H1 (cell line): ENCODE measurements around the gene PRMT5. TPM values are rescaled to one million over a fixed set of nuclear protein-coding genes. Genes with fewer than 3 reads are reported as not detected.

Experiments used
- CTCF ChIA-PET: fragments of 300-600 bp; sonication (Branson Sonifier 250); formaldehyde crosslinking; loops from one replicate; lab custom pipeline; 2021; ENCODE audit not compliant: partially characterized antibody; lab: Charles Lee
- POLR2A ChIA-PET: fragments of 300-600 bp; sonication (Branson Sonifier 250); formaldehyde crosslinking; loops from one replicate; lab custom pipeline; 2021; ENCODE audit warnings: inconsistent platforms; ENCODE audit not compliant: partially characterized antibody; lab: Charles Lee
- DNase-seq, 2 experiments: peaks; one replicate each; pipeline versions ENCODE4 v3.0.0 to v3.0.0-alpha.2; 2010 to 2022; ENCODE audit warnings: low spot score in 2 of 2, low read depth in 1 of 2, mixed read lengths in 1 of 2
- FAIRE-seq: peaks from 2 replicates; lab custom pipeline; 2011; peaks lifted over from hg19 to GRCh38; lab: Jason Lieb, UNC
- H2AFZ ChIP-seq: 2 replicates; pipeline ENCODE4 v1.8.1; 2012; ENCODE audit warnings: low read length, inconsistent platforms
- H2AK5ac ChIP-seq: 2 replicates; pipeline ENCODE4 v1.6.1; 2013; ENCODE audit warnings: low read depth, low read length
- H2BK120ac ChIP-seq: replicated peaks from 2 replicates; pipeline ENCODE3; 2013; ENCODE audit warnings: low read depth, low read length, inconsistent platforms
- H2BK12ac ChIP-seq: 2 replicates; pipeline ENCODE4 v1.6.1; 2013; ENCODE audit warnings: low read depth, low read length
- H2BK15ac ChIP-seq: 2 replicates; pipeline ENCODE4 v1.6.1; 2013; ENCODE audit warnings: low read length
- H2BK20ac ChIP-seq: 2 replicates; pipeline ENCODE4 v1.6.1; 2013; ENCODE audit warnings: low read length
- H2BK5ac ChIP-seq: 2 replicates; pipeline ENCODE4 v1.6.1; 2013; ENCODE audit warnings: low read depth, low read length
- H3K14ac ChIP-seq: 2 replicates; pipeline ENCODE4 v1.6.1; 2013; ENCODE audit warnings: inconsistent platforms; ENCODE audit not compliant: insufficient read length
- H3K18ac ChIP-seq: 2 replicates; pipeline ENCODE4 v1.6.1; 2013; ENCODE audit warnings: low read length; ENCODE audit errors: extremely low read depth
- H3K23ac ChIP-seq: 2 replicates; pipeline ENCODE4 v1.6.1; 2013; ENCODE audit warnings: inconsistent platforms; ENCODE audit not compliant: insufficient read length
- H3K23me2 ChIP-seq: 2 replicates; pipeline ENCODE4 v1.6.1; 2013; ENCODE audit warnings: low read depth, low read length
- H3K27ac ChIP-seq: 2 replicates; pipeline ENCODE4 v1.6.1; 2011; ENCODE audit warnings: low read depth, low read length, inconsistent platforms
- H3K27me3 ChIP-seq, 4 experiments: replicated peaks in 1 of 4; 1 replicate in 1 of 4; 2 replicates in 3 of 4; pipeline versions ENCODE4 v1.6.1 to v1.8.1; 2011 to 2013; ENCODE audit warnings: low read length in 3 of 4, mild to moderate bottlenecking in 3 of 4, inconsistent platforms in 2 of 4, mixed read lengths in 2 of 4, moderate library complexity in 1 of 4; ENCODE audit not compliant: control insufficient read depth in 3 of 4, insufficient read depth in 3 of 4; ENCODE audit errors: extremely low read depth in 1 of 4
- H3K36me3 ChIP-seq, 4 experiments: 2 replicates each; pipeline versions ENCODE4 v1.6.1 to v1.8.1; 2011 to 2013; ENCODE audit warnings: mild to moderate bottlenecking in 4 of 4, low read length in 3 of 4, moderate library complexity in 2 of 4, control low read depth in 1 of 4, inconsistent platforms in 1 of 4; ENCODE audit not compliant: insufficient read depth in 4 of 4, control insufficient read depth in 2 of 4
- H3K4ac ChIP-seq: replicated peaks from 2 replicates; pipeline ENCODE3; 2013; ENCODE audit warnings: low read length, low read depth, mixed read lengths, inconsistent platforms; ENCODE audit not compliant: insufficient read length
- H3K4me1 ChIP-seq, 4 experiments: replicated peaks in 1 of 4; 1 replicate in 1 of 4; 2 replicates in 3 of 4; pipeline versions ENCODE4 v1.6.1 to v1.8.1; 2011 to 2013; ENCODE audit warnings: low read length in 3 of 4, inconsistent platforms in 2 of 4, mixed read lengths in 1 of 4; ENCODE audit not compliant: insufficient read depth in 4 of 4, control insufficient read depth in 3 of 4
- H3K4me2 ChIP-seq, 2 experiments: 2 replicates each; pipeline versions ENCODE4 v1.6.1 to v1.8.1; 2011 to 2013; ENCODE audit warnings: low read depth in 2 of 2, low read length in 2 of 2, control low read depth in 1 of 2, inconsistent platforms in 1 of 2, mild to moderate bottlenecking in 1 of 2; ENCODE audit not compliant: insufficient read depth in 1 of 2
- H3K4me3 ChIP-seq, 4 experiments: fragments of 200-600, 300-600 bp in 1 of 4; sonication (generic), shearing (Covaris generic), sonication (Bioruptor Twin) in 1 of 4; 2 replicates each; pipeline versions ENCODE4 v1.5.1 to v1.8.1; 2011 to 2016; ENCODE audit warnings: low read length in 4 of 4, low read depth in 3 of 4, control low read depth in 2 of 4, inconsistent platforms in 2 of 4, mild to moderate bottlenecking in 2 of 4, mixed read lengths in 1 of 4, moderate library complexity in 1 of 4; ENCODE audit not compliant: insufficient read depth in 2 of 4; ENCODE audit errors: extremely low read depth in 1 of 4
- H3K56ac ChIP-seq: replicated peaks from 2 replicates; pipeline ENCODE3; 2013; ENCODE audit warnings: low read depth, mild to moderate bottlenecking, mixed read lengths, low read length, inconsistent platforms; ENCODE audit not compliant: insufficient read length
- H3K79me1 ChIP-seq: 2 replicates; pipeline ENCODE4 v1.6.1; 2013; ENCODE audit warnings: low read depth, low read length, control low read depth
- H3K79me2 ChIP-seq, 2 experiments: 2 replicates each; pipeline versions ENCODE4 v1.6.1 to v1.8.1; 2012 to 2013; ENCODE audit warnings: low read length in 2 of 2, mild to moderate bottlenecking in 2 of 2, inconsistent platforms in 1 of 2; ENCODE audit not compliant: insufficient read depth in 2 of 2, control insufficient read depth in 1 of 2
- H3K9ac ChIP-seq, 4 experiments: replicated peaks in 1 of 4; 1 replicate in 1 of 4; 2 replicates in 3 of 4; pipeline versions ENCODE4 v1.6.1 to v1.8.1; 2011 to 2013; ENCODE audit warnings: low read depth in 3 of 4, low read length in 3 of 4, control low read depth in 2 of 4, mild to moderate bottlenecking in 2 of 4, moderate library complexity in 2 of 4, inconsistent platforms in 1 of 4; ENCODE audit errors: extremely low read depth in 1 of 4
- H3K9me3 ChIP-seq, 2 experiments: 2 replicates each; pipeline versions ENCODE4 v1.6.1 to v1.8.1; 2012 to 2013; ENCODE audit warnings: mild to moderate bottlenecking in 2 of 2, moderate library complexity in 2 of 2, control low read depth in 1 of 2, inconsistent platforms in 1 of 2, low read depth in 1 of 2, low read length in 1 of 2, mixed read lengths in 1 of 2; ENCODE audit not compliant: insufficient read depth in 2 of 2
- H4K20me1 ChIP-seq, 2 experiments: replicated peaks in 1 of 2; 2 replicates each; pipeline versions ENCODE3 to v1.8.1; 2011 to 2013; ENCODE audit warnings: inconsistent platforms in 2 of 2, low read length in 2 of 2, mild to moderate bottlenecking in 1 of 2; ENCODE audit not compliant: insufficient read depth in 2 of 2, control insufficient read depth in 1 of 2
- H4K5ac ChIP-seq: 2 replicates; pipeline ENCODE4 v1.6.1; 2013; ENCODE audit warnings: low read length, low read depth, mixed read lengths, inconsistent platforms; ENCODE audit not compliant: insufficient read length
- H4K8ac ChIP-seq: 2 replicates; pipeline ENCODE4 v1.8.0; 2013; ENCODE audit warnings: mild to moderate bottlenecking, moderate library complexity, low read length, inconsistent platforms; ENCODE audit not compliant: insufficient read depth; ENCODE audit errors: extremely low read depth
- H4K91ac ChIP-seq: replicated peaks from 2 replicates; pipeline ENCODE3; 2013; ENCODE audit warnings: low read length, mixed read lengths, inconsistent platforms; ENCODE audit not compliant: insufficient read length
- WGBS, 2 experiments: shearing (Covaris generic) in 1 of 2; methylation state at CpG; one replicate each; pipeline versions ENCODE4 v1.1.6 to v1.1.7; 2013 to 2015; ENCODE audit warnings: low lambda C conversion rate in 2 of 2, mixed read lengths in 2 of 2, inconsistent platforms in 1 of 2, low coverage in 1 of 2, missing lambda C conversion rate in 1 of 2; ENCODE audit not compliant: insufficient replicate concordance in 2 of 2, insufficient coverage in 1 of 2, insufficient read length in 1 of 2; ENCODE audit errors: extremely low coverage in 1 of 2, missing lambda C conversion rate in 1 of 2; 5-methylcytosine and 5-hydroxymethylcytosine counted together
- polyA plus RNA-seq, 7 experiments: library from polyadenylated mRNA; depleted of rRNA in 3 of 7; stranded (reverse) in 5 of 7; unstranded in 2 of 7; fragments of >200 nt in 5 of 7; fragments of 200-250 nt in 2 of 7; gene quantifications; 1 replicate in 5 of 7; 2 replicates in 1 of 7; 4 replicates in 1 of 7; pipeline versions ENCODE4 v1.2.1 to v1.2.3, GENCODE V29; 2011 to 2013; ENCODE audit warnings: missing spikeins in 2 of 7, mixed read lengths in 2 of 7
- total RNA-seq: library from RNA; stranded (reverse); fragmentation: NEBNext Ultra II Directional; extraction: Animal tissue kit (Norgen Biotek cat#: 25700); gene quantifications from 2 replicates; pipeline ENCODE4 v1.2.1, GENCODE V29; 2021

PRMT5 gene
- total and polyA plus RNA-seq, 2 of the 8 experiments (the other 6 are each of a cell fraction or from before 2014, with no cell fraction given): 171 to 402 TPM

DNA sequence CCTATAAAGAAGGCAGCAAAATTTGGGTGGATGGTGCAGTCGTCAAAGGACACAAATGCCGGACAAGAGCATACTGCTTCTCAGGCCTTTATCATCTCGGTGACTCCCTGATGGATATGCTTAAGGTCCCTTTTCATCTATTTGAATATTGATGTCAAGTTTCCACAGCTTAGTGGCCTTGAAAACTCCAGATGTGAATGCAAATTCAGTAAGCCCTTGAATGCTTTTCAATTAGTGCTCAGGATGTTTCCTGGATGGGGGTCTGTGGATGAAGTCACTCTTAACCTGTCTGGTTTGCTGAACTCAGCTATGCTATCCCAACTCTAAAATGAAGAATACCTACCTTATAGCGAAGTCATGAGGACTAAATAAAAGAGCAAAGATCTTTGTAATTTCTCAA, 35.5 kb downstream of the PRMT5 start:
- H2AK5ac ChIP-seq: no peak overlapping the region
- FAIRE-seq: no peak
- no peaks in the 10 kb centered on the region for H3K79me2 ChIP-seq
- H3K9me3 ChIP-seq: no peaks in the 10 kb centered on the region
- DNase-seq: no peak
- H2BK12ac ChIP-seq: no peak overlapping the region
- no peak overlapping the region for H2AFZ ChIP-seq
- no peak overlapping the region for H3K23ac ChIP-seq
- no peak overlapping the region for H3K27ac ChIP-seq
- no peak overlapping the region for H4K8ac ChIP-seq
- no peak overlapping the region for H2BK15ac ChIP-seq
- peaks cover 0 to 2% of the 10 kb centered on the region in 2 experiments for H4K20me1 ChIP-seq
- H3K4me2 ChIP-seq: no peak overlapping the region
- H2BK20ac ChIP-seq: no peak overlapping the region
- no peak overlapping the region for H2BK120ac ChIP-seq
- no peak overlapping the region for H3K14ac ChIP-seq
- H3K18ac ChIP-seq: no peak overlapping the region
- no peaks in the 10 kb centered on the region for H3K36me3 ChIP-seq
- peaks cover 10 to 30% (median 25%) of the 10 kb centered on the region in 4 experiments for H3K27me3 ChIP-seq
- no peak overlapping the region for H3K9ac ChIP-seq
- no peak overlapping the region for H3K4me3 ChIP-seq
- H2BK5ac ChIP-seq: no peak overlapping the region
- no peak overlapping the region for H4K91ac ChIP-seq
- no peaks in the 10 kb centered on the region for H3K4me1 ChIP-seq
- CTCF ChIA-PET: interaction anchor here (0.6 to 14.9 kb wide), 10 partner anchors 6 to 337 kb away, joined by 3 to 158 read pairs (median 4); partner anchors contain the start of genes LRP10 and REM2
- no peak overlapping the region for H3K4ac ChIP-seq
- H3K79me1 ChIP-seq: no peaks in the 10 kb centered on the region
- POLR2A ChIA-PET: interaction anchor here (1.3 to 1.6 kb wide), 3 partner anchors 22 to 55 kb away, joined by 3 to 5 read pairs (median 3); partner anchors contain the start of genes LRP10 and RBM23
- H3K23me2 ChIP-seq: no peaks in the 10 kb centered on the region
- no peak overlapping the region for H4K5ac ChIP-seq
- 88% methylated on average over 4 of the region's 4 CpGs; no CpG with 5 or more reads in 1 of the 2 experiments for WGBS, 2 experiments
- no peak overlapping the region for H3K56ac ChIP-seq
